ENCODE data around the gene SUMO1. TPM values are rescaled to one million over a fixed set of nuclear protein-coding genes. Genes with fewer than 3 reads are reported as not detected.

Gene SUMO1
- total RNA-seq, 2 experiments from 2014 or later, result 72.1 to 72.9 TPM

DNA sequence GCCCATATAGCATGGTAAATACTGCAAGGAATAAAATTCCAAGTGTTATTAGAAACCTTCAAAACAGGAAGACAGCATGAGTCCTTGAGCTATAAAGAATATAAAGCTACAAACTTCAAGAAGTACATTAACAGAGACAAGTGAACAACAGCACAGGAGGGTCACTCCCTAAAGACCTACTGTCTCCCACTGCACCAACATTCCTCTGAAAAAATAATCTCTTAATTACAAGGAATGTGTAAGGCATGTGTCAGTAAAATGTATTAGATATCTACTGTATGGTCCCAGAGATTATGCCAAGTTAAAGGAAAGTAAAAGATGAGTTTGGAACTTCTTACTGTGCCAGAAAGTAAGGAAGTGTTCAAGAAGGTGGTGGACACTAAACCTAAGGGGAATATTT lies 29.9 kb downstream of the SUMO1 start:
- no peak for DNase-seq
- Histone ChIP-seq H3K27me3 (ENCODE audit: control insufficient read depth in 1 of 2, insufficient read depth in 2 of 2, low read length in 2 of 2) (no peaks in the 10 kb centered on the region), H3K36me3 (ENCODE audit: insufficient read depth, low read length) (peaks cover 61% of the 10 kb centered on the region), H3K27ac (ENCODE audit: low read depth in 1 of 2, low read length in 2 of 2) (no peak overlapping the region), H3K4me3 (ENCODE audit: low read length) (no peak overlapping the region), H3K4me1 (ENCODE audit: insufficient read depth, low read length) (no peaks in the 10 kb centered on the region), H3K9me3 (ENCODE audit: control insufficient read depth in 1 of 2, insufficient read depth in 1 of 2, low read length in 2 of 2) (no peaks in the 10 kb centered on the region)
- H3K27me3 Mint-ChIP-seq, result no peaks in the 10 kb centered on the region
- TF ChIP-seq, protein P1, sequence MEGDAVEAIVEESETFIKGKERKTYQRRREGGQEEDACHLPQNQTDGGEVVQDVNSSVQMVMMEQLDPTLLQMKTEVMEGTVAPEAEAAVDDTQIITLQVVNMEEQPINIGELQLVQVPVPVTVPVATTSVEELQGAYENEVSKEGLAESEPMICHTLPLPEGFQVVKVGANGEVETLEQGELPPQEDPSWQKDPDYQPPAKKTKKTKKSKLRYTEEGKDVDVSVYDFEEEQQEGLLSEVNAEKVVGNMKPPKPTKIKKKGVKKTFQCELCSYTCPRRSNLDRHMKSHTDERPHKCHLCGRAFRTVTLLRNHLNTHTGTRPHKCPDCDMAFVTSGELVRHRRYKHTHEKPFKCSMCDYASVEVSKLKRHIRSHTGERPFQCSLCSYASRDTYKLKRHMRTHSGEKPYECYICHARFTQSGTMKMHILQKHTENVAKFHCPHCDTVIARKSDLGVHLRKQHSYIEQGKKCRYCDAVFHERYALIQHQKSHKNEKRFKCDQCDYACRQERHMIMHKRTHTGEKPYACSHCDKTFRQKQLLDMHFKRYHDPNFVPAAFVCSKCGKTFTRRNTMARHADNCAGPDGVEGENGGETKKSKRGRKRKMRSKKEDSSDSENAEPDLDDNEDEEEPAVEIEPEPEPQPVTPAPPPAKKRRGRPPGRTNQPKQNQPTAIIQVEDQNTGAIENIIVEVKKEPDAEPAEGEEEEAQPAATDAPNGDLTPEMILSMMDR (IDR thresholded peaks at IDR 0.05), result no peak
- no peaks in the 10 kb centered on the region for H3K4me1 Mint-ChIP-seq (ENCODE audit: low read depth)
- intact Hi-C loops (cut with DNase I, micrococcal nuclease), result no loop called here
- ChIA-PET POLR2A (no interaction called here), CTCF (no interaction called here)
- H3K36me3 Mint-ChIP-seq (ENCODE audit: low read depth), result peaks cover 66% of the 10 kb centered on the region
- ATAC-seq (ENCODE audit: poor library complexity), result no peak
- no peak overlapping the region for H3K4me3 Mint-ChIP-seq
- H3K9me3 Mint-ChIP-seq, result no peaks in the 10 kb centered on the region
- H3K27ac Mint-ChIP-seq, result no peak overlapping the region

DNA sequence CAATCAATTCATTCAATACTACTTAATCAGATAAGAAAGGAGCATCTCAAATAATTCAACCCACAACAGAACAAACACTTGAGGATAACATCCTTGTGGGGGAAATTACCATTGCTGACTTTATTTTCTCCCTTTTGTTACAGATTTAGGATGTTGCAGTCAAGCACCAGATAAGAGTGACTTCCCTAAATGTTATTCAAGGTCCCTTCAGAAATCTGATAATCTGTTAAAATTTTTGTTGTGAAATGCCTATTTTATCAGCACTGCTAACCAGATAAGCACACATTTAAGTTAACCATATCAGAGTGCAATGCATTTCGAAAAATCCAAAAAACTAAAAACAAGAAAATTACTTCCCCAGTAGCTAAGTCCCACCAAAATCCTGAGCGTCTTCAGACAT lies 33.5 kb downstream of the SUMO1 start:
- H3K36me3 ChIP-seq (ENCODE audit: insufficient read depth, low read length), result peaks cover 34% of the 10 kb centered on the region
- H3K27ac ChIP-seq (ENCODE audit: low read depth in 1 of 2, low read length in 2 of 2), result no peak overlapping the region
- Mint-ChIP-seq H3K36me3 (ENCODE audit: low read depth) (peaks cover 44% of the 10 kb centered on the region), H3K4me1 (ENCODE audit: low read depth) (no peaks in the 10 kb centered on the region), H3K27me3 (no peaks in the 10 kb centered on the region), H3K27ac (no peak overlapping the region), H3K9me3 (no peaks in the 10 kb centered on the region), H3K4me3 (no peak overlapping the region)
- DNase-seq (no peak), ATAC-seq (ENCODE audit: poor library complexity) (no peak)
- no peak overlapping the region for H3K4me3 ChIP-seq (ENCODE audit: low read length)
- TF ChIP-seq, protein P1 (IDR thresholded peaks at IDR 0.05), result no peak
- POLR2A ChIA-PET, result no interaction called here
- H3K27me3 ChIP-seq (ENCODE audit: control insufficient read depth in 1 of 2, insufficient read depth in 2 of 2, low read length in 2 of 2), result no peaks in the 10 kb centered on the region
- intact Hi-C loops (cut with DNase I, micrococcal nuclease), result no loop called here
- H3K4me1 ChIP-seq (ENCODE audit: insufficient read depth, low read length), result no peaks in the 10 kb centered on the region
- CTCF ChIA-PET, result no interaction called here
- H3K9me3 ChIP-seq (ENCODE audit: control insufficient read depth in 1 of 2, insufficient read depth in 1 of 2, low read length in 2 of 2), result no peaks in the 10 kb centered on the region

- ChIA-PET CTCF (no interaction called here), POLR2A (no interaction called here)
- no peak overlapping the region for H3K27ac ChIP-seq (ENCODE audit: low read depth in 1 of 2, low read length in 2 of 2)
- no peak for ATAC-seq (ENCODE audit: poor library complexity)
- Mint-ChIP-seq H3K4me3 (no peak overlapping the region), H3K4me1 (ENCODE audit: low read depth) (no peaks in the 10 kb centered on the region), H3K36me3 (ENCODE audit: low read depth) (peaks cover 30% of the 10 kb centered on the region), H3K27ac (no peak overlapping the region), H3K9me3 (no peaks in the 10 kb centered on the region), H3K27me3 (no peaks in the 10 kb centered on the region)
- TF ChIP-seq, protein P1 (IDR thresholded peaks at IDR 0.05), result no peak
- H3K36me3 ChIP-seq (ENCODE audit: insufficient read depth, low read length), result peaks cover 23% of the 10 kb centered on the region
- H3K9me3 ChIP-seq (ENCODE audit: control insufficient read depth in 1 of 2, insufficient read depth in 1 of 2, low read length in 2 of 2), result no peaks in the 10 kb centered on the region
- DNase-seq, result no peak
- H3K27me3 ChIP-seq (ENCODE audit: control insufficient read depth in 1 of 2, insufficient read depth in 2 of 2, low read length in 2 of 2), result no peaks in the 10 kb centered on the region
- intact Hi-C loops (cut with DNase I, micrococcal nuclease), result no loop called here
- no peak overlapping the region for H3K4me3 ChIP-seq (ENCODE audit: low read length)
- no peaks in the 10 kb centered on the region for H3K4me1 ChIP-seq (ENCODE audit: insufficient read depth, low read length)
Observed at GRCh38 chr2:202203348-202203747, 35.0 kb downstream of the SUMO1 start.

All from CD4-positive, alpha-beta T cell (primary cell).